GM12891 (cell line): ENCODE data around the gene CUL1.

ENCODE experiments used
- DNase-seq: peaks from one replicate; pipeline ENCODE4 v3.0.0; 2011; ENCODE audit warnings: low spot score; ENCODE audit not compliant: insufficient read length
- FAIRE-seq: peaks from 2 replicates; lab custom pipeline; 2011; peaks lifted over from hg19 to GRCh38; lab: Jason Lieb, UNC
- PAX5 ChIP-seq: IDR thresholded peaks from 2 replicates; pipeline ENCODE4 v1.6.1; 2011; ENCODE audit warnings: low read length, moderate library complexity, mild to moderate bottlenecking; ENCODE audit not compliant: insufficient read depth, severe bottlenecking
- POLR2A ChIP-seq: IDR thresholded peaks from 2 replicates; pipeline ENCODE4 v1.6.1; 2011; ENCODE audit warnings: low read depth, low read length, control low read depth
- POLR2AphosphoS5 ChIP-seq: IDR thresholded peaks from 2 replicates; pipeline ENCODE4 v1.6.1; 2011; ENCODE audit warnings: low read depth, low read length, control low read depth
- POU2F2 ChIP-seq: IDR thresholded peaks from 2 replicates; pipeline ENCODE4 v1.6.1; 2011; ENCODE audit warnings: low read depth, mild to moderate bottlenecking, control low read depth, low read length, moderate library complexity
- SPI1 ChIP-seq: IDR thresholded peaks from 2 replicates; pipeline ENCODE4 v1.6.1; 2011; ENCODE audit warnings: low read depth, low read length, control low read depth
- TAF1 ChIP-seq: IDR thresholded peaks from 2 replicates; pipeline ENCODE4 v1.6.1; 2011; ENCODE audit warnings: low read depth, low read length, control low read depth

The CUL1 gene

DNA sequence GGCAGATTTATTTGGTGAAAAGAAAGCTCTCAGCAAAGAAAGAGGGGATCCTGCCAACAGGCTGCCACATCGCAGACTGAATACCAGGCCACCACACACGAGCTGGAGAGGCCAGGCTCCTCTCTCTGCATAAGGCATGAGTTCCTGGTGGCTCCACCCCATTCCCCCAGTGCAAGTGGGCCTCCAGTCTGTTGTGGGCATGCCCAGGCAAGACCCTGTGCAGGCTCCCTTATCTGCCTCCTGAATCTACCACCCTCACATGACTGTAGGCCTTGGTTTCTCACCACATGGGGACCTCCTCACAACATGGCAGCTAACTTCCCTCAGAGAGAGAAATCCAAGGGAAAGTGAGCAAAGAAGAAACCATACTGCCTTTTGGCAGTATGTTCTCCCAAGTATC lies 26.7 kb upstream of the CUL1 start:
- DNase-seq, result no peak

DNA sequence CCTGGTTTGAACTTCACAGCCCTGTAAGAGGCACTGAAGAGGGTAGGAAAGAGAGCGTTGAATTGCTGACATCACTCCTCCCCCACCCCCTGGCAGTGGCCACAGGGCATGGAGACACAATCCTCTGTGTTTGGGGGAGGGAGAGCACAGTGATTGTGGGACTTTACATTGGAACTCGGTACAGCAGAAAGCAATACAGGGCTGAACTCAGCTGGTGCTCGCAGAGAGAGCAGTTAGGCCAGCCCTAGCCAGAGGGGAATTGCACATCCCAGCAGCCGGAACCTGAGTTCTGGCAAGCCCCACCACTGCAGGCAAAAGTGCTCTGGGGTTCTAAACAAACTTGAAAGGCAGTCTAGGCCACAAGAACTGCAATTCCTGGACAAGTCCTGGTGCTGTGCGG lies 24.0 kb upstream of the CUL1 start:
- no peak for DNase-seq
- no peak for FAIRE-seq

More for the DNA sequence above, 26.7 kb upstream of the CUL1 start:
- FAIRE-seq, result no peak
- no peak for TF ChIP-seq PAX5
- no peak for TF ChIP-seq POLR2A
- no peak for TF ChIP-seq SPI1
- no peak for TF ChIP-seq POLR2AphosphoS5

DNA sequence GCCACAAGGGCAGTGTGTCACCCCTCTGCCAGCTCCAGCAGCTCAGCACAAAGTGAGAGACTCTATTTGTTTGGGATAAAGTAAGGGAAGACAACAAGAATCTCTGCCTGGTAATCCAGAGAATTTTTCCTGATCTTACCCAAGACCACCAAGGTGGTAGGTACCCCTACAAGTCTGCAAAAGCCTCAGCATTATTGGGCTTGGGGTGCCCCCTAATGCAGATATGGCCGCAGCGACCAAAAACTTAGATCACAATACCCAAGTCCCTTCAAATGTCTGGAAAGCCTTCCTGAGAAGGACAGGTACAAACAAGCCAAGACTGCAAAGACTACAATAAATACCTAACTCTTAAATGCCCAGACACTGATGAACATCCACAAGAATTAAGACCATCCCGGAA lies 22.4 kb upstream of the CUL1 start:
- no peak for DNase-seq
- TF ChIP-seq POU2F2, result no peak
- no peak for TF ChIP-seq POLR2A
- TF ChIP-seq PAX5, result no peak
- TF ChIP-seq POLR2AphosphoS5, result no peak
- no peak for TF ChIP-seq SPI1
- TF ChIP-seq TAF1, result no peak
- FAIRE-seq, result no peak

More for the DNA sequence above, 24.0 kb upstream of the CUL1 start:
- TF ChIP-seq POLR2A (no peak), POU2F2 (no peak), SPI1 (no peak), TAF1 (no peak), POLR2AphosphoS5 (no peak)

DNA sequence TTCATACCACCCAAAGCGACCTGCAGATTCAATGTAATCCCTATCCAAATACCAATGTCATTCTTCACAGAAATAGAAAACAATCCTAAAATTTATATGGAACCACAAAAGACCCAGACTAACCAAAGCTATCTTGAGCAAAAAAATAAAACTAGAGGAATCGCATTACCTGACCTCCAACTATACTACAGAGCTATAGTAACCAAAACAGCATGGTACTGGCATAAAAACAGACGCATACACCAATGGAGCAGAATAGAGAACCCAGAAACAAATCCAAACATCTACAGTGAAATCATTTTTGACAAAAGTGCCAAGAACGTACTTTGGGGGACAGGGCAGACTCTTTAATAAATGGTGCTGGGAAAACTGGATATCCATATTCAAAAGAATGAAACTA lies 16.9 kb upstream of the CUL1 start:
- TF ChIP-seq POLR2A, result no peak
- no peak for TF ChIP-seq POU2F2
- no peak for TF ChIP-seq POLR2AphosphoS5
- no peak for TF ChIP-seq SPI1
- TF ChIP-seq PAX5, result no peak
- no peak for TF ChIP-seq TAF1
- DNase-seq, result no peak
- FAIRE-seq, result no peak

DNA sequence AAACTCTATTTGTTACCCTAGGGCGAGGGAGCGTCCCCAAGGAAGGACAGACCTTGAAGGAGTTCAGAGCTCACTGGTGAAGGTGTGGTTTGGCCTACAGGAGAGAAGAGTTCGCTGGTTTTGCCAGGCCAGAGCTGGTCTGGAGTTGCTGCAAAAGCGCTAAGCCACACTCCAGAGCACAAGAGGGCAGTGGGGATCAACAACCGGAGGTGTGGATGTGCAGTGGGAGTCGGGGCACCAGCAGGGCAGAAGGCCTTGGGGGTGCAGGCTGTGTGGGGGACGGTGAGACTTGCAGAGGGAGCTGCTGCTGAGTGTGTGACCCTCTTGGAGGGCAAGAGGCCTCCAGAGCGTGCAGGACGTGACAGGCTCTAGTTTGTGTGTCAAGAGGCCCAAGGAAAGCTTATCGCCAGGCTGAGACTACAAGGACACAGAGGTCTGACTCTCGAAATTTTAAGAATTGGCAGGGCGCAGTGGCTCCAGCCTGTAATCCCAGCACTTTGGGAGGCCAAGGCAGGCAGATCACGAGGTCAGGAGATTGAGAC lies 14.3 kb upstream of the CUL1 start:
- TF ChIP-seq POLR2AphosphoS5 (no peak), TAF1 (no peak), PAX5 (no peak), POLR2A (no peak), SPI1 (no peak), POU2F2 (no peak)
- no peak for DNase-seq
- no peak for FAIRE-seq

DNA sequence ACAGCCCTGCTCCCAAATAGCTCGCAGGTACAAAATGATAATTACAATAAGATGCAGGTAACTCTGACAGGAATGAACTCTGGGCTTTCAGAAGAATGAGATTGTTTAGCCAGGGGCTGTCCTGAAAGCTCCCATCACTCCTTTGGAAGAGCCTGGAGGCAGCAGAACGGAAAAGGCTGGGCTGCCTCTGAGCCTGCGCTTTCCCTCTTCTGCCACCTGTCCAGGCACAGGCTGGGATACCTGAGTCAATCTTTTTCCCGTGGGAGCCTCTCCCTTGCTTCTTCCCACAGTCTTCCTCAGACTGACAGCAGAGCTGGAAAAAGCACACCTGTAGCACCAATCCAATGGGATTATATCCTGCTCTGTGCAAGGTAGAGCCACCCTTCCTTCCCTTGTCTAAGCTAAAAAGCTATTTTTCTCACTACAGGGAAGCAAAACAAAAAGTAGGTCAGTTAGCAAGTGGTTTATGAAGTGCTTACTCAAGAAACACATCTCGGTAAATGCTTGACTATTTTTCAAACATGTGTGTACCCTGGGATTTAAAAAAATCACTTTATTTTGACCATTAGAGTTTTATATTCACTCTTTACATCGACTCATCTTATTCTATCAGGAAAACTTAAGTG lies 12.3 kb upstream of the CUL1 start:
- TF ChIP-seq POLR2AphosphoS5 (no peak), POLR2A (no peak), POU2F2 (no peak), TAF1 (no peak), SPI1 (no peak), PAX5 (no peak)
- DNase-seq, result no peak

DNA sequence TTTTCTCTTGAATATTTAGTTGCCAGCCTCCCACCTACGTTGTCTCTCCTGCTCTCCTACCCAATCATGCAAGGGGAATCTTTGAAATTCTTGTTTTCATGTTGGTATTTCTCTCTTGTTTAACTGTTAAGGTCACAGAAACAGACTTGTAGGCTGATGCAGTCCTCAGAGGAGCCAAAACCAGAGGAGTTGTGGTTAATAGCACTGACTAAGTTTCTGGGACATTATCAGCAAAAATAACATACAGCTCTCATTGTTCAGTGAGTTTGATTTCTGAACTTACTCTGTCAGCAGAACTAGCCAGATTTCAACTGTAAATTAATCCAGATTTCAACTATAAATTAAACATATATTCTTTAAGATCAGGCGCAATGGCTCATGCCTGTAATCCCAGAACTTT lies 11.1 kb upstream of the CUL1 start:
- FAIRE-seq, result no peak

More for the DNA sequence above, 12.3 kb upstream of the CUL1 start:
- FAIRE-seq, result no peak

DNA sequence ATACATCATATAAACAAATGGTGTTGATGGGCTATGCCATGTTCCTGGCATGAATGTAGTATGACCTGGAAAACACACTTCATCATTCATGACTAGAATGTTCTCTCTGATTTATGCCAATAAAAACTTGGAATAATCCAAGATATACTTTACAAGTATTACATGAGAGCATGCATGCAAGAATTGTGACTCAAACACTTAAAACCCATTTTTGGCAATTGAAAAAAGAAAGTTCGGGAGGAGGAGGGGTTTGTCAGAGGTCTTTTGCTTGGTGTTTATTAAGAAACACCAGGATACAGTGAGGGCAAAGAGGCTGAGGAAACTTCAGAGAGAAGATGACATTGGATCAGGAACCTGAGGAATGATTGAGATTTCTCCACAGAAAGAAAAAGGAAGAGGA lies 10.2 kb upstream of the CUL1 start:
- TF ChIP-seq PAX5 (no peak), POLR2AphosphoS5 (no peak), POLR2A (no peak), TAF1 (no peak), SPI1 (no peak), POU2F2 (no peak)
- FAIRE-seq (no peak), DNase-seq (no peak)

More for the DNA sequence above, 11.1 kb upstream of the CUL1 start:
- DNase-seq, result no peak
- TF ChIP-seq POLR2AphosphoS5 (no peak), POU2F2 (no peak), TAF1 (no peak), PAX5 (no peak), SPI1 (no peak)

DNA sequence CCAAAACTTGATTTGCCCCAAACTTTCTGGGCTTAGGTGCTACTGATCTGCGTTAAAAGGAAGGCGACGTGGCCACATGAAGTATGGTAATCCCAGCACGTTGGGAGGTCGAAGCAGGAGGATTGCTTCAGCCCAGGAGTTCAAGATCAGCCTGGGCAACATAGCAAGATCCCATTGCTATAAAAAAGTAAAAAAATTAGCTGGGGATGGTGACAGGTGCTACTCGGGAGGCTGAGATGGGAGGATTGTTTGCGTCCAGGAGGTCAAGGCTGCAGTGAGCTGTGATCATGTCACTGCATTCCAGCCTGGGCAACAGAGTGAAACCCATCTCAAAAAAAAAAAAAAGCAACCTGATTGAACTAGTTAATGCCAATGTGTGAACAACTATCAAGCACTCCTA lies 5.1 kb upstream of the CUL1 start:
- FAIRE-seq, result no peak
- TF ChIP-seq SPI1 (no peak), POU2F2 (no peak), TAF1 (no peak), POLR2AphosphoS5 (no peak), POLR2A (no peak), PAX5 (no peak)
- no peak for DNase-seq

DNA sequence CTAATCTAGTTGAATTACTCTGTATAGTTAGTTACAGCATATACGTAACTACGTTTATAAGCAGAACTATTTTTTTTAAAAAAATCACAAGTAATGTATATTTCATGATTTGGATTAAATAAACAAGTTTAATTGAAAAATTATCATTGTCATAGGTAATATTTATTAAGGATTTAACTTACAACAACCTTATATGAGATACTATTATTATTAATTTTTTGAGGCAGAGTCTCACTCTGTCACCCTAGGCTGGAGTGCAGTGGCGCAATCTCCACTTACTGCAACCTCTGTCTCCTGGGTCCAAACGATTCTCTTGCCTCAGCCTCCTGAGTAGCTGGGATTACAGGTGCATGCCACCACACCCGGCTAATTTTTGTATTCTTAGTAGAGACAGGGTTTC lies 4.1 kb upstream of the CUL1 start:
- TF ChIP-seq POLR2A (no peak), POU2F2 (no peak), PAX5 (no peak), SPI1 (no peak), POLR2AphosphoS5 (no peak), TAF1 (no peak)
- no peak for DNase-seq
- no peak for FAIRE-seq

DNA sequence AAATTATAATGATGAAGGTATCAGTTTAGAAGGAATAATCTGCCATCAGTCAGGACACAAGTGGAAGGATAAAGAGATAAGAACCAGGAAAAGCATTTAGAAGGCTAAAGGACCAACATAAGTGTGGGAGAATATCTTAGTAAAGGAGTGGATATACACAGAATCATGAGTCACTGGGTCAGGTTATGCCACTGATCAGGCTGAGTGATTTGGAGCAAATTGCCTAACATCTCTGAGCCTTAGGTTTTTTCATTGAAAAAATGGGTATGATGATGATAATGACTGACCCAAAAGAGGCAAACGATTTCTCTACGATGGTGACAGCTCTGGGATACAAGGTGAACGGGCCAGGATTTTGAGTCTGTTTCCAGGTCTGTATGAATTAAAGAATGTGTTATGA lies 2.8 kb upstream of the CUL1 start:
- no peak for FAIRE-seq
- no peak for TF ChIP-seq SPI1
- DNase-seq, result no peak
